HK-2 (cell line): ENCODE data around the gene MRPL19.

Source experiments
- DNase-seq: peaks from one replicate; pipeline ENCODE4 v3.0.0-alpha.2; 2018; ENCODE audit not compliant: unreplicated experiment

Gene MRPL19

DNA sequence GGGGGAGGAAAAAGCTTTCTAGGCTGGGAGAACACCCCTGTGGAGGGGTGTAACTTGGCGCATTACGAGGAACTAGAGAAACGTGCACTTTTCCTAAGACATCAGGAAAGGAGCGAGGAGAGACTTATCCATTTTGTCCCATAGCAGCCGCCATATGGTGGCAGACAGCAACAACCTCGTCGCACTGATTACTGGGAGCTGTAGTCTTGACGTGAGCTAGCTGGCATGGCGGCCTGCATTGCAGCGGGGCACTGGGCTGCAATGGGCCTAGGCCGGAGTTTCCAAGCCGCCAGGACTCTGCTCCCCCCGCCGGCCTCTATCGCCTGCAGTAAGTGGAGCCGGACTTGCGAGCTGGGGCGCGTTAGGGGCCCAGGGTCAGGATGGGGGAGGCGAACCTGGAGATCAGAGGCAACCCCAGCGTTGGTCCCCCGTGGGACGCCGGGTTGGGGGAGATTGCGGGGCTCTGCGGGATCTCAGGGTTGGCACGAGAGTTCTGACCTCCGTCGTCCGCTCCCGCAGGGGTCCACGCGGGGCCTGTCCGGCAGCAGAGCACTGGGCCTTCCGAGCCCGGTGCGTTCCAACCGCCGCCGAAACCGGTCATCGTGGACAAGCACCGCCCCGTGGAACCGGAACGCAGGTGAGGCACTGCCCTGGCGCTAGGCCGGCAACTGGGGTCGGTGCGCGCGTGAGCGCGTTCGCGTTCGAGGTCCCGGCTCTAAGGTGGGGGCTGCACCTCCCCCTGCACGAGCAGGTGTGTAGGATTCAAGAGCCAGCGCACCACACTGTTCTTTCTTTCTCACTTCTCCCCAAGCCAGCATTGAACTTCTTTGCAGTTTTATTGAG, at the start of gene MRPL19:
Gene MRPL19, plus strand, starts transcription at position 201 of the 843 bp plus-strand sequence. Its CDS starts 25 bp downstream, at position 226.
- DNase-seq, result peak; percentile 86

DNA sequence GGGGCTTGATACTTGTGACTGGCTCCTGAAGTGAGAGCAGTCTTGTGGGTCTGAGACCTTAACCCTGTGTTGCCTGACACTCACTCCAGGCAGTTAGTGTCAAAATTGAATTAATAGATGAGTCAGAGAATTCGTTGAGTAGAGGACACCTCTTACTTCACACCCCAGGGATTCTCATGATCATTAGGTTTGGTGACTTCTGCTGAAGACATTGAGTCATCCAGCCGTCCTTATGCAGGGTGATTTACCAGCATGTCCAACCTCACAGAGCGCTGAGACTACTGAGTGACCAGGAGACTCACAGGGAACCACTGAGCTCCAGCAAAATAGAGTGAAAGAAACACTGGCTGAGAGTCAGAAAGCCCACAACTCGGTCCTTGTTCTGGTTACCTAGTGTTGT, 49.8 kb upstream of the MRPL19 start:
- peak; percentile 76 for DNase-seq

DNA sequence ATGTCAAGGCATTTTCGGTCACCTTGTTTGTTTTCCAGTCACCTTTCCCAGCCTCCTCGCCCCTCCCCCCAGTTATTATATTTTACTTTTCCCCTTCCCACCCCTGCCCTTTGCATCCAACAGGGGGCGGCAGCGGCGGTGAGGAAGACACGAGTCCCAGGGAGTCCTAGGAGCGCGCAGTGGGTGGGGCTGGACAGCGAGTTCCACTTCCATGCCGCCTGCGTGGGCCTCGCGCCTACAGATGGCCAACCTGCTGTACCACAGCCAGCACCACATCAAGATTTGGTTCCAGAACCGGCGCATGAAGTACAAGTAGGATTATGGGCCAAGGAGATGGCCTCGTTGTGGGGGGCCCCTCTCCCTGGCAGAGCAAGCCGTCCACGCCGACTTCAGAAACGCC, 48.6 kb upstream of the MRPL19 start:
- no peak for DNase-seq

DNA sequence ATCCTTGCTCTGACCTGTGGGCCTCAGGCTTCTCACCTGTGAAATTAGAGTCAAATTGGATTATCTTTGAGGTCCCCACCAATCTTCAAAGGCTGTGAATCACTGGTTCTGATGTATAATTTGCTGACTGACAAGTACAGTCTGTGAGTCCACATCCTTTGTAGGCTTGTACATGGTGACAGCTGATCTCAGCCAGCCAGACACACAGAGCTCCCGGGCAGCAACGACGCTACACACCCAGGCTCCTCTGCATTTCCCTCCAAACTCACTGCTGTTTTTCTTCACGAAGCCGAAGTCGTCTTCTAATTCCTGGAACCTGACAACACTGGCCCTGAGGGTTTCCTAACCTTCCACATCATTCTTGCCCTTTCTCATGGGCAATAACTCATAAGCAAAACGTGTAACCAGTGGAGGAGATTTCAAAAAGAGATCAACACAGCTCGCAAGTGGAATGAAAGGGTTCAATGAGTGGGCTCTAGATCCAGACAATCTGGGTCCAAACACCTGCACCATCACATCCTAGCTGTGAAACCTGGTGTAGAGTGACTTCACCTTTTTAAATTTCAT, 47.9 kb upstream of the MRPL19 start:
- DNase-seq, result no peak

DNA sequence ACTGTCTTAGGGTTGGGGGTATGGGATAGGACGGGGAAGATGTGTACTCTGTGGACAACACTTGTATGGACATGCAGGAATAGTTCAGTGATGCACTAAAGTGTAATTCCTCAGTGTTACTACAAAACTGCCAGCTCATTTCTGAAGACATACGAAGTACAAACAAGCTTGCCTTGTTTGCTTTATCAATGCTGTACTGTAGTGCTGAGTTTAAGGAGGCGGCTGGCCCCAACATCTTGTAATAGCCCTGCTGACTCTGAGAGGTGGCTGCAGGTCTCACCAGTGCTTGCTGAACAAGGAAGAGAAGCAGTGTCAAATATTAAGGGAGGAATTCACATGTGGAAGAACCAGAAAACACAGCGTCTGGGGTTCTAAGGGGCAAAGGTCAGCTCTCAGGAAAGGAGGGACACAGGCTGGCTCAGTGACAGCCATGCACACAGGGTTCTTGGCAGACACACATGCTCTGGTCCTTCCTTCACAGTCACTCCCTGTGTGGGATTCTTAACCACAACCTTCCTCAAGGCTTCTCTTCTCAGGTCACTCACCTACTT, 46.0 kb upstream of the MRPL19 start:
- no peak for DNase-seq

DNA sequence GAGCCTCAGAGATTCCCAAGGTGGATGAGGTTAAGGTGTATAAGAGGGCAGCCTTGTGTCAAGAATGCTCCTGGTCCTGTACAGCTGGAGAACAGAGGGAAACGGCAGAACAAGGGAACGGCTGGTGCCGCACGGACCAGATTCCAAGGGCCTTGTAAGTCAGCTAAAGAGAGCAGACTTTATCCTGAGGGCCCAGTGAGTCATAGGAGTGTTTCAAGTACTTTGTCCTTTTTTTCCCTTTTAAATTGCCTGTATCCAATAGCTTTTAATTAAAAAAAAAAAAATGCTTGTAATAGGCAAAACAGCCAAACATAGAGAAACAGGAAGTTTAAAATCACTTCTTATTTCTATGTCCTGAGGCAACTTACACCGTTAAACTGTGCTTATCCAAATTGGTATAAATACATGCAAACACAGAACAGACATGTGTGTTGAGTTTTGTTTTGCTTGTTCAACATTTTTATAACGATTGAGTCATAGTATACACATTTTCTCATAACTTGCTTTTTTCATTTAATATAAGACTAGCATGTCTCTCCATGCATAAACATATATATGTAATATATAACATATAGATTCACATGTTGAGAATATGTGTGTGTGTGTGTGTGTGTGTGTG, 43.8 kb upstream of the MRPL19 start:
- DNase-seq, result no peak

DNA sequence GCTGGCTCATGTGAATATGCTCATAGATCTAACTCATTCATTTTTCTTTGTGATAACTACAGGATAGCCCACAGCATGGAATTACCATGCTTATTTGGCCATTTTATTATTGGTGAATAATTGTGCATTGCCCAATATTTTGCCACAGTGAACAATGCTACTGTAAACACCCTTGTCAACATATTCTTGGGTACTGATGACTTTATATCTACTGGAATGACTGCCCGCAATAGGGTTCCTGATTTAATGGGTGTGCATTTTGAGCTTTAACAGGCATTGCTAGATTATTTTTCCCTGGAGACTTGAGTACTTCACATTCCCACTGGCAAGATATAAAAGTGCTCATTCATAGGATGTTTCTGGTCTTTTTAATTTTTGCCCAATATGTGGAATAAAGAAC, 43.1 kb upstream of the MRPL19 start:
- no peak for DNase-seq

DNA sequence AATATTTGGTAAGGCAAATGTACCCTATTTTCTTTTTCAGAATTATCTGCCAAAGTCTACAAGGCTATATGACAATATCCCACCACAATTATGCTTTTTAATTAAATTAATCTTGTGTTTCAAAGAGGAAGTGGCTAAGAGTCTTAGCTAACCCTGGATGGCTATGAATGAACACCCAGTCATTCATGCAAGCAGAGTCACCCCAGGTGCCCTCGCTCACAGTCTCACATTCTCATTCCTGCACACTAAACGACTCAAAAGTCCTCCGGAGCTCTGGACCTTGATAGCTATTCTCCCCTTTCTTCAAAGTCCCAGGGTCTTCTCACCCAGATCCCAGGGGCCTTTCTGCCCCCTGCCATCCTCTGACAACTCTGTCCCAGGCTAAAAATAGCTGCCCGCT, 42.1 kb upstream of the MRPL19 start:
- DNase-seq, result no peak

DNA sequence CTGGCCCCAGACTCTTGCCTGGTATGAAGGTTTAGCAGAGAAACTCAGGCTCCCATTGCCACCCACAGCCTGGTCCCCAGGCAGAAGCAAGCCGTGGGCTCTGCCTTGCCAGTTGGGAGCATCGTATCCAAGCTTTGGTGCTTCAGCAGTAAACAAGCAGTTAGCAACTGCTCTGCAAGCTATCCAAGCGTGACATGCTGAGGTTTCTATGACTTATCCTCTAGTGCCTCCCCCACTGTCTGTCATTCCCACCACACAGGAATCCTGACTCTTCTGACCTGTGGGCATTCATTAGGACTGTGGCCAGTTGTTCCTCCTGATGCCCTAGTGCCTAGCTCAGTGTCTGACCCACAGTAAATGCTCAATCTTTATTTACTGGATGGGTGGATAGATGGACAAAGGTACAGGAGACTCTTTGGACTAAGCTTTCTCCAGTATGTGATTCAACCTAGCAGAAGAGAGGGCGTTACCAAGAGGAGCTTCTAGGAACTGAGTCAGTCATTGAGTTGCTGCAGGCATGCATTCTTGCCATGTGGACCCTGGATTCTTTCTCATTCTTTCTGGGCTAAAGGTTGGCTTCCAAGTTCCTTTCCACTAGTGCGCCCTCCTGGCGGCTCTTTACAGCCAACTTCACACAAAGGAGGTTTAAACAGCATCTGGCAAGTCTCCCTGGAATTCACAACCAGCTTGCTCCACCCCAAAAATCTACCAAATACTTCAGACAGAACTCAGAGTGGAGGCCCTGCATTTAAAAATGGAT, 40.6 kb upstream of the MRPL19 start:
- peak; percentile 82 for DNase-seq

- DNase-seq, result peak; percentile 94
Observed at GRCh38 chr2:75606761-75607399, 39.7 kb upstream of the MRPL19 start.

GRCh38 chr2:75607400-75607798, 39.2 kb upstream of the MRPL19 start:
- DNase-seq, result no peak

GRCh38 chr2:75607988-75608683, 38.4 kb upstream of the MRPL19 start:
- no peak for DNase-seq

DNA sequence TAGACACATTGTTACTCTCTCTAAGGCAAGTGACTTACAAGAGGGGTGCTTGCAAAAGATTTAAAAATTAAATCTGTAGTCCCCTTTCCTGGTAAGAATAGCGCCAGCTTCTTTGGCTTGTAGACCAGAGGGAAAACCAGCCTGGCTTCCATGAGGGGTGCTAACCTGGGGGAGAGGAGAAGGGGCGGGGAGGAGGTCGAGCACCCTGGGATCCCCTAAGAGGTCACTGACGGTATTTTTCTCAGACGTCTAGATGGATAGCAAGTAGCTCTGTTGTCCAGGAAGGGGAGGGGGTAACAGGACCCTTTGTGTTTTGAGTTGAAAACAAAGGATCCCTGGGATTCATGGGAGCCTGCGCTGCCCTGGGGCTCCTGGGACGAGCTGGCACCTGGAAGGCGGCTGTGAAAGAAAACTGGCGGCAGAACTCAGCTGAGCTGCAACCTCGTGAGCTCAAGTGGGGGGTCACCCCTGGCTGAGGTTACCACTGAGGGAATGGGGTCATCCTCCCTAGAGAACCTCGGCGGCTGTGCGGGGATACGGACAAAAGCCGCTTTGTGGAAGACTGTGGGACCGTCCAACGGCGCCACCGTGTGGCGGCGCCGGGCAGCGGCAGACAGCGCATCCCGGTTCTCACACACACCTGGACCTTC, 37.8 kb upstream of the MRPL19 start:
- DNase-seq, result peak; percentile 87

DNA sequence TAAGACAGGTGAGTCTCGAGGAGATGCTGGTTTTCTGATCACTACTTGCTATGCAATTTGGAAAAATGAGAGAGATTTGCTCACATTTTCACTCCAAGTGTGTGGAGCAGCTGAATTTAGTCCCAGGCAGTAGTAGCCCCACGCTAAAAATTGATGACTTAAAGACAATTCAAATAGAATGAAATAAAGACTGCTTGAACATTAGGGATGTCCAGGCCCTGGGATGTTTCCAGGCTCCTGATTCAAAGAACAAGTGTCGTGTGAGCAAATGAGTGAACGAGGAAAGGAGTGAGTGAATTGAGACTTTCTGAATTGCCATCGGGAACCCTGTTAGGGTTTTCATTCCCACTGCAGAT, 37.3 kb upstream of the MRPL19 start:
- DNase-seq, result no peak

GRCh38 chr2:75609937-75610508, 36.6 kb upstream of the MRPL19 start:
- no peak for DNase-seq

DNA sequence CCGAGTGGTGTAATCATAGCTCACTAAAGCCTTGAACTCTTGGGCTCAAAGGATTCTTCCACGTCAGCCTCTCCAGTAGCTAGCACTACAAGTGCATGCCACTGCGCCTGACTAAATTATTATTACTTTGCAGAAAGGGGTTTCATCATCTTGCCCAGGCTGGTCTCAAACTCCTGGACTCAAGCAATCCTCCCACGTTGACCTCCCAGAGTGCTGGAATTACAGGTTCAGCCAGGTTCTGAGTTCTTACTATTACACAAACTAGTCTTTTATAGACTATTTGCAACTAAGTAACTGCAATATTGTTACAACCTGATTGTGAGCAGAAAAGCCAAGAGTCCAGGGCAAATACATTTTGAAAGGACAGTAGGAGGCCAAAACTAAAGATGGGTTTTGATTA, 35.9 kb upstream of the MRPL19 start:
- DNase-seq, result no peak

DNA sequence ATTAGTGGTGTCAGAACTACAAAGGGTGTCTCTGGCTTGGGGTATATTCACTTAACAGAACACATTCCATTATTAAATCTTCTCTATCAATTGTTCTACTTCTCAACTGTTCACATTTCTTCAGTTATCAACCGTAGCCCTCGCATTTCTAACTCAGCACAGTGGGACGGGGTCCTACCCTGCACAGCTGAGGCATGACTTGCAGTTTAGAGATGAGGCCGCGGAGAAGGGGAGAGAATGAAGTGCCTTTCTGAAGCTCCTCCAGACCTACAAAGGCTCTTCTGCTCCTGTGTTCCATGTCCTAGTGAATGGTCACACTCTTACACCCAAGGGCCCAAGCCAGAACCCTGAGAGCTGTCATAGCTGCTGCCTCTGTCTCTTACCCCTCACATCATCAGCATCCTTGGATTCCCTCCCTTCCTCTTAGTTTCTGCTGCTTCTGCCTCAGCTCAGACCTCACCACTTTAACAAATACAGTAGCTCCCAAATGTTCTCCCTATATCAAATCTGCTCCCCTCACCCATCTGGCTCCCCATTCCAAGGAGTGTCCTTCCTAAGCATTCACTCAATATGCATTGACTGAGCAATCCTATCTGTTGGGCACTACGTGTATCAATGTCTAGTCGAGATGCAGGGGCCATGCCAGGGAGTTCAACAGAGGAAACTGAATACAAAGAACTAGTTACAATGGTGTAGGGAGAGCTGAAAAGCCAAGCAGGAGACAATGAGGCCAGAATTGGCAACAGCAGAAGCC, 34.3 kb upstream of the MRPL19 start:
- no peak for DNase-seq

- DNase-seq, result no peak
Observed at GRCh38 chr2:75612862-75613243, 33.7 kb upstream of the MRPL19 start.

DNA sequence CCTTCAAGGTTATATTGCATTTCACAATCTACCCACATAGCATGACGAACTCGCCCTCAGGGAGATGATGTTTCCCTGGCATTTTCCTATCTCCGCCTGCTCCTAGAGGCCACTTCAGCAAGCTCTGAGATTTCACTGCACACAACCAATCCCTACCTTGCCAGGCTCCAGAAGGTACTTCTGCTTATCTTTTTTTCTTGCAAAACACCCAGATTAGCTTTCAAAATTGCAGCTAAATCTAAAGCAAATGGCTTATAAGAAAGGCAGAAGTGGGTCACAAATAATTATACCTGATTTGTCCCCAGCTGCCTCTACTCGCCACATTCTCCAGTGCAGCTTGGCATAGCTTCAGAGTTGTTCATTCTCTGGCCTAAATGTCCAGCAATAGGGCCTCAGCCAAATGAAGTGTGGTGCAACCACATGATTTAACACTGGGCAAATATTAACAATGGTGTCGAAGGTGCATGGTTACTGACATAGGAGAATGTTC, 32.4 kb upstream of the MRPL19 start:
- DNase-seq, result no peak
